Adrenal gland (tissue), 12 donors: ENCODE measurements around the gene FHIT. TPM values are rescaled to one million over a fixed set of nuclear protein-coding genes. Genes with fewer than 3 reads are reported as not detected.

Experiments
- DNase-seq, 7 donors: peaks; one replicate each; pipeline ENCODE4 v3.0.0-alpha.2; 2019 to 2020
- H3K27ac ChIP-seq, 5 donors: fragments of 200-600 bp; sonication (generic) in 4 of 5; 1 replicate in 3 of 5; 2 replicates in 2 of 5; pipeline versions ENCODE4 v1.5.1 to v1.8.0; 2016 to 2020; ENCODE audit warnings: mild to moderate bottlenecking in 1 of 5
- H3K27me3 ChIP-seq: fragments of 200-600 bp; 2 replicates; pipeline ENCODE4 v1.8.0; 2021
- H3K36me3 ChIP-seq, 2 donors: fragments of 200-600 bp; replicated peaks in 1 of 2; 1 replicate in 1 of 2; 2 replicates in 1 of 2; pipeline versions ENCODE4 v1.5.1 to v1.8.0; 2018 to 2022
- H3K4me1 ChIP-seq, 2 donors: fragments of 200-600 bp; replicated peaks in 1 of 2; 1 replicate in 1 of 2; 2 replicates in 1 of 2; pipeline versions ENCODE4 v1.5.1 to v1.8.0; 2018 to 2021
- H3K4me3 ChIP-seq, 4 donors: fragments of 200-600 bp; sonication (generic) in 3 of 4; one replicate each; pipeline ENCODE4 v1.5.1; 2016 to 2018
- H3K9me3 ChIP-seq, 3 donors: fragments of 200-600 bp; sonication (generic) in 1 of 3; replicated peaks in 1 of 3; 1 replicate in 2 of 3; 2 replicates in 1 of 3; pipeline versions ENCODE4 v1.5.1 to v1.8.0; 2016 to 2021
- CTCF ChIP-seq, 6 experiments: fragments of 450-650 bp in 4 of 6; fragments of 200-600 bp in 2 of 6; sonication (generic) in 1 of 6; IDR thresholded peaks; 1 replicate in 5 of 6; 2 replicates in 1 of 6; pipeline versions ENCODE4 v1.5.1 to v1.8.0; 2016 to 2021; ENCODE audit warnings: antibody characterized with exemption in 6 of 6, mild to moderate bottlenecking in 2 of 6, moderate library complexity in 1 of 6
- POLR2A ChIP-seq, 2 donors: fragments of 450-650 bp; IDR thresholded peaks; one replicate each; pipeline ENCODE4 v1.6.1; 2017; ENCODE audit warnings: antibody characterized with exemption in 2 of 2, mild to moderate bottlenecking in 2 of 2, moderate library complexity in 1 of 2
- WGBS, 4 donors: extraction: QIAGEN DNeasy Blood & Tissue Kit in 2 of 4; methylation state at CpG; one replicate each; pipeline versions ENCODE4 v1.1.5 to v1.1.7; 2013 to 2017; 5-methylcytosine and 5-hydroxymethylcytosine counted together
- intact Hi-C, 2 donors: fragments of 100-400 bp; cut with DNase I; formaldehyde crosslinking; loops; one replicate each; pipeline versions ENCODE4 v1.14.1 to v1.15.0; 2022 to 2023
- polyA plus RNA-seq, 3 donors: library from polyadenylated mRNA; stranded (reverse); fragments of 200-250 nt in 2 of 3; fragments of 350-450 nt in 1 of 3; fragmentation: Illumina TruSeq in 1 of 3; extraction: RNeasy Lipid Tissue Mini Kit (QIAGEN cat#74804) in 1 of 3; gene quantifications; one replicate each; pipeline ENCODE4 v1.2.3, GENCODE V29; 2013 to 2014
- total RNA-seq, 9 donors: library from RNA; depleted of rRNA in 4 of 9; stranded (reverse); fragments of >200 nt in 4 of 9; fragments of 120-200 nt in 1 of 9; fragmentation: NEBNext Ultra II Directional in 1 of 9; extraction: Animal tissue kit (Norgen Biotek cat#: 25700) in 1 of 9; gene quantifications; one replicate each; pipeline versions ENCODE4 v1.1.0 to v1.2.4, GENCODE V29; 2013 to 2023
- donor health status: healthy with polysubstance abuse.
- donor health status: Bipolar disorder and iron deficiency.
- donor health status: DM: yes; HTN: yes; CAD: no.
- donor health status: DM: no; HTN: no; CAD: no.
- donor health status: DM: no; HTN: no; CAD: no.
- donor health status: DM: yes; HTN: yes; CAD: no.

FHIT gene
- total and polyA plus RNA-seq, 12 donors = 14.1 to 43.9 (median 28.8) TPM

- H3K27me3 ChIP-seq = no peaks in the 10 kb centered on the region
- DNase-seq = no peak
- H3K4me1 ChIP-seq = no peaks in the 10 kb centered on the region
- TF ChIP-seq POLR2A (IDR thresholded peaks at IDR 0.05) (no peak), CTCF (IDR thresholded peaks at IDR 0.05) (no peak)
- H3K36me3 ChIP-seq = no peaks in the 10 kb centered on the region
- H3K27ac ChIP-seq = no peak overlapping the region
- H3K4me3 ChIP-seq = no peak overlapping the region
- intact Hi-C loops = no loop called here
- no peaks in the 10 kb centered on the region for H3K9me3 ChIP-seq
Measured at GRCh38 chr3:59782664-59783063, 1468.6 kb downstream of the FHIT start.

GRCh38 chr3:59780209-59780608, 1471.0 kb downstream of the FHIT start:
- Histone ChIP-seq H3K27me3 (no peaks in the 10 kb centered on the region), H3K27ac (no peak overlapping the region), H3K36me3 (no peaks in the 10 kb centered on the region), H3K9me3 (no peaks in the 10 kb centered on the region), H3K4me3 (no peak overlapping the region), H3K4me1 (no peaks in the 10 kb centered on the region)
- no peak for DNase-seq
- intact Hi-C loops = no loop called here
- no peak for TF ChIP-seq POLR2A (IDR thresholded peaks at IDR 0.05)
- no peak for TF ChIP-seq CTCF (IDR thresholded peaks at IDR 0.05)
- 90 to 94% (median 92%) methylated on average over 2 of the region's 2 CpGs for WGBS, 4 donors

- DNase-seq = no peak
- Histone ChIP-seq H3K4me3 (no peak overlapping the region), H3K4me1 (no peaks in the 10 kb centered on the region), H3K36me3 (no peaks in the 10 kb centered on the region), H3K27ac (no peak overlapping the region), H3K9me3 (no peaks in the 10 kb centered on the region), H3K27me3 (no peaks in the 10 kb centered on the region)
- 82 to 93% (median 87%) methylated on average over 3 of the region's 3 CpGs for WGBS, 4 donors
- TF ChIP-seq CTCF (IDR thresholded peaks at IDR 0.05) = no peak
- no peak for TF ChIP-seq POLR2A (IDR thresholded peaks at IDR 0.05)
- intact Hi-C loops = no loop called here
Measured at GRCh38 chr3:59779260-59779659, 1472.0 kb downstream of the FHIT start.

- Histone ChIP-seq H3K36me3 (no peaks in the 10 kb centered on the region), H3K27me3 (no peaks in the 10 kb centered on the region), H3K9me3 (no peaks in the 10 kb centered on the region), H3K4me3 (no peak overlapping the region), H3K4me1 (no peaks in the 10 kb centered on the region), H3K27ac (no peak overlapping the region)
- 78 to 80% (median 79%) methylated on average over 3 of the region's 3 CpGs for WGBS, 4 donors
- no peak for DNase-seq
- TF ChIP-seq CTCF (IDR thresholded peaks at IDR 0.05) = no peak
- no peak for TF ChIP-seq POLR2A (IDR thresholded peaks at IDR 0.05)
- intact Hi-C loops = no loop called here
Measured at GRCh38 chr3:59777667-59778077, 1473.6 kb downstream of the FHIT start.
